Ascending aorta (tissue), 2 donors: ENCODE results near the gene CCT4. TPM values are rescaled to one million over a fixed set of nuclear protein-coding genes. Genes with fewer than 3 reads are reported as not detected.
"Not testable (repeated sequence)": the region's sequence is repeated elsewhere in the genome, so short reads cannot be mapped to it uniquely, and the experiment has no call there.

Source experiments
- DNase-seq, 2 donors: peaks; one replicate each; pipeline ENCODE4 v3.0.0-alpha.2; 2019; ENCODE audit warnings: low spot score in 2 of 2
- H3K27ac ChIP-seq, 2 donors: fragments of 200-600 bp; sonication (generic); one replicate each; pipeline ENCODE4 v1.5.1; 2016 to 2017; ENCODE audit warnings: mild to moderate bottlenecking in 1 of 2
- H3K27me3 ChIP-seq: fragments of 200-600 bp; sonication (generic); one replicate; pipeline ENCODE4 v1.5.1; 2017
- H3K36me3 ChIP-seq, 2 donors: fragments of 200-600 bp; sonication (generic); one replicate each; pipeline ENCODE4 v1.5.1; 2016
- H3K4me1 ChIP-seq, 2 donors: fragments of 200-600 bp; sonication (generic); one replicate each; pipeline ENCODE4 v1.5.1; 2016 to 2017; ENCODE audit warnings: mild to moderate bottlenecking in 1 of 2
- H3K4me3 ChIP-seq, 2 donors: fragments of 200-600 bp; sonication (generic); one replicate each; pipeline ENCODE4 v1.5.1; 2016 to 2017; ENCODE audit warnings: mild to moderate bottlenecking in 1 of 2
- H3K9me3 ChIP-seq, 2 donors: fragments of 200-600 bp; sonication (generic); one replicate each; pipeline ENCODE4 v1.5.1; 2016
- CTCF ChIP-seq, 3 experiments: fragments of 200-600 bp in 2 of 3; fragments of 450-650 bp in 1 of 3; sonication (generic) in 2 of 3; IDR thresholded peaks; one replicate each; pipeline ENCODE4 v1.5.1; 2016 to 2019; ENCODE audit warnings: antibody characterized with exemption in 3 of 3, mild to moderate bottlenecking in 1 of 3, moderate library complexity in 1 of 3
- intact Hi-C: fragments of 100-400 bp; cut with DNase I; formaldehyde crosslinking; loops from one replicate; pipeline ENCODE4 v1.15.1; 2023
- total RNA-seq: library from RNA; depleted of rRNA; stranded (reverse); fragments of >200 nt; gene quantifications from one replicate; pipeline ENCODE4 v1.1.0, GENCODE V29; 2016

The CCT4 gene
- total RNA-seq, 1 donor from 2014 or later: 35.3 TPM

DNA sequence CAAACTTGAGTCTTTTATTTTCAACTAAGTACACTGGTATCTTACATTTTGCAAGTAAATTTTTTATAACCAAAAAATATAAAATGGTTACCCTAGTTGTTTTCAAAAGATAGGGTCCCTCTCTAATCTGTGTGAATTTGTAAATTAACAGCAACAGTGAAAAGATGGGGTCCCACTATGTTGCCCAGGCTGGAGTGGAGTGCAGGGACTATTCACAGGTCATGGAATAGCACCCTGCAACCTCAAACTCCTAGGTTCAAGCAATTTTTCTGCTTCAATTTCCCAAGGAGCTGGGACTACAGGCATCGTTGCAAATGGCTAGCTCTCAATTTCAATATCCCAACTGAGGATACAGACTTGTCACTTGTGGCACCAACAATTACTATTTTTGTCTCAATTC, 12.1 kb downstream of the CCT4 start:
- DNase-seq: no peak
- no peaks in the 10 kb centered on the region for H3K9me3 ChIP-seq
- H3K36me3 ChIP-seq: peaks cover 77 to 99% of the 10 kb centered on the region in 2 donors
- H3K27me3 ChIP-seq: no peaks in the 10 kb centered on the region
- H3K4me1 ChIP-seq: no peaks in the 10 kb centered on the region
- no peak overlapping the region for H3K27ac ChIP-seq
- TF ChIP-seq CTCF (IDR thresholded peaks at IDR 0.05): no peak
- intact Hi-C loops: no loop called here
- no peak overlapping the region for H3K4me3 ChIP-seq

GRCh38 chr2:61866482-61867089, 21.9 kb downstream of the CCT4 start:
- H3K4me1 ChIP-seq, H3K27ac ChIP-seq, DNase-seq, H3K4me3 ChIP-seq, H3K27me3 ChIP-seq, H3K9me3 ChIP-seq, intact Hi-C loops: not testable (repeated sequence)
- peaks cover 41 to 74% of the 10 kb centered on the region in 2 donors for H3K36me3 ChIP-seq

- peaks cover 9 to 29% of the 10 kb centered on the region in 2 donors for H3K36me3 ChIP-seq
- no peak overlapping the region for H3K27ac ChIP-seq
- DNase-seq: no peak
- no peaks in the 10 kb centered on the region for H3K27me3 ChIP-seq
- no peak overlapping the region for H3K4me3 ChIP-seq
- intact Hi-C loops: no loop called here
- H3K4me1 ChIP-seq: no peaks in the 10 kb centered on the region
- no peaks in the 10 kb centered on the region for H3K9me3 ChIP-seq
- no peak for TF ChIP-seq CTCF (IDR thresholded peaks at IDR 0.05)
These were observed 26.4 kb downstream of the CCT4 start for GRCh38 chr2:61862085-61862484.

DNA sequence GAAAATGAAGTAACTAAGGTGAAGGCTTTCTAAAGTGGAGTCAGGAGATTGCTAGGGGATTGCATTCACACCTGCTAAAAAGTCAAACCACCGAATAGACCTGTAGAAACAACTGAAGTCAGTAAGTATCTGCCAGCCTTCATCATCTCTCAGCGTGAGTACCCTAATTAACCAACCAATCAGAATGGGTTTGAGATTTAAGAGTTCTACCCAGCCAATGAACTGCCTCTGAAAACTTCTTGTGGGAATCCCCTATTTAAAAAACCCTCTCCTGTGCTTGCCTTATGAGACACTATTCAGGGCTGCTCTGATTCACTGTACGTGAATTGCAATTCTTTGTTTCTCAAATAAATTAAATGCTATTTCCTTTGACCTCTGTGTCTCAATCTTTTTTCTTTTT, 31.2 kb downstream of the CCT4 start:
- intact Hi-C loops: no loop called here
- TF ChIP-seq CTCF (IDR thresholded peaks at IDR 0.05): no peak

DNA sequence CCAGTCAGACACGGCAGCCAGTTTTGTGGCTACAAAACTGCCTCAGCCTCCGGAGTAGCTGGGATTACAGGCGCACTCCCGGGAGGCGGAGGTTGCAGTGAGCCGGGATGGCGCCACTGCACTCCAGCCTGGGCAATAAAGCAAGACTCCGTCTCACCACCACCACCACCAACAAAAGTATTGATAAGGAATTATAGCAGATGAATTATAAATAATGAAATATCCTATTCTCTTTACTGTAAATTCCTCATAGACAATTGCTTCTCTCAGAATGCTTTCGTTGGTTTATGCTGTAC, 33.2 kb downstream of the CCT4 start:
- intact Hi-C loops: loop anchor here (2.0 kb wide), 1 partner anchor 160 kb away; no protein-coding TSS in a partner anchor
- H3K36me3 ChIP-seq: no peaks in the 10 kb centered on the region
- H3K9me3 ChIP-seq: no peaks in the 10 kb centered on the region
- no peaks in the 10 kb centered on the region for H3K27me3 ChIP-seq
- peak overlapping the region in 1 of 2 donors; percentile 32 for H3K27ac ChIP-seq
- no peak for TF ChIP-seq CTCF (IDR thresholded peaks at IDR 0.05)
- DNase-seq: no peak
- H3K4me1 ChIP-seq: peaks cover 0 to 4% of the 10 kb centered on the region in 2 donors
- H3K4me3 ChIP-seq: peak overlapping the region; percentile 76 to 94

More for the DNA sequence above, 31.2 kb downstream of the CCT4 start:
- Histone ChIP-seq H3K9me3 (no peaks in the 10 kb centered on the region), H3K4me1 (peaks cover 0 to 4% of the 10 kb centered on the region in 2 donors), H3K27me3 (no peaks in the 10 kb centered on the region), H3K27ac (no peak overlapping the region), H3K36me3 (no peaks in the 10 kb centered on the region), H3K4me3 (no peak overlapping the region)
- no peak for DNase-seq

GRCh38 chr2:61854564-61855317, 33.7 kb downstream of the CCT4 start:
- Histone ChIP-seq H3K27ac (peak overlapping the region; percentile 32 to 95), H3K4me3 (peak overlapping the region; percentile 76 to 94), H3K36me3 (no peaks in the 10 kb centered on the region), H3K9me3 (no peaks in the 10 kb centered on the region), H3K4me1 (peaks cover 0 to 4% of the 10 kb centered on the region in 2 donors), H3K27me3 (no peaks in the 10 kb centered on the region)
- intact Hi-C loops: loop anchor here (1.0 to 5.0 kb wide), 7 partner anchors 34 to 1097 kb away; partner anchors contain the start of genes CCT4, EHBP1, PAPOLG and USP34
- peak; percentile 76 to 94 for DNase-seq
- TF ChIP-seq CTCF (IDR thresholded peaks at IDR 0.05): no peak
